Measurements from ENCODE around the gene EGLN1.

Gene EGLN1

DNA sequence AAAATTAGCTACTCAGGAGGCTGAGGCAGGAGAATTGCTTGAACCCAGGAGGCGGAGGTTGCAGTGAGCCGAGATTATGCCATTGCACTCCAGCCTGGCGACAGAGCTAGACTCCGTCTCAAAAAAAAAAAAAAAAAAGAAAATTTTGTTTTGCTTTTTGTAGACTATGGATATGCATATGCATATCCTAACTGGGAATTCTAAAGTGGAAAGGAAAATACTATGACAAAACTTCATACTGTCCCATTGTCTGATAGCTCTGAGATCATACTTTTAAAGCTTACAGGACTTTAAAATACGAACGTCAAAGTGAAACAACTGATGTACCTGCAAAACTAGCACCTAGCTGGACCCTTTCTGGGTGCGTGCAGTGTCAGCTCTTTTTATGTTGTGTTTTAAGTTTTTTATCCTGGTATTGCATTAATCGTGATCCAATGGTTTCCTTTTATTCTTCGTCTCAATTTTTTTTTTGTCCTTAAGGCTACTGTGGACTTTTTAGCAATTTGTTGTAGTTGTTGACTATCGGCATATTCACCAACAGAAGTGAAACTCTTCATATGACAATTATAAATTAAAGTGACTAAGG lies 64.8 kb downstream of the EGLN1 start:
- Histone ChIP-seq H2AFZ (ENCODE audit: low read depth, low read length) (no peak overlapping the region), H3K9ac (ENCODE audit: low read depth, low read length) (no peak overlapping the region), H3K79me2 (ENCODE audit: insufficient read depth, low read length) (0 out of 2 replicates have a peak, but pooled peaks cover 1% of the 10 kb centered on the region), H3K27me3 (ENCODE audit: insufficient read depth, low read length, poor library complexity) (no peaks in the 10 kb centered on the region), H4K20me1 (ENCODE audit: insufficient read depth, low read length) (no peaks in the 10 kb centered on the region), H3K4me2 (ENCODE audit: insufficient read depth, low read length) (no peak overlapping the region), H3K36me3 (ENCODE audit: insufficient read depth, low read length) (peaks cover 26% of the 10 kb centered on the region), H3K27ac (ENCODE audit: low read length) (no peak overlapping the region), H3K9me3 (ENCODE audit: insufficient read depth, low read length, severe bottlenecking) (no peaks in the 10 kb centered on the region), H3K4me3 (ENCODE audit: low read depth in 1 of 2, low read length in 2 of 2) (no peak overlapping the region), H3K4me1 (ENCODE audit: insufficient read depth, low read length) (no peaks in the 10 kb centered on the region)
- DNase-seq (no peak), ATAC-seq (ENCODE audit: insufficient read depth, low read depth) (no peak)
- TF ChIP-seq EZH2 (IDR thresholded peaks at IDR 0.05; ENCODE audit: borderline replicate concordance, low read depth, low read length, severe bottlenecking) = no peak
- TF ChIP-seq, protein P1, sequence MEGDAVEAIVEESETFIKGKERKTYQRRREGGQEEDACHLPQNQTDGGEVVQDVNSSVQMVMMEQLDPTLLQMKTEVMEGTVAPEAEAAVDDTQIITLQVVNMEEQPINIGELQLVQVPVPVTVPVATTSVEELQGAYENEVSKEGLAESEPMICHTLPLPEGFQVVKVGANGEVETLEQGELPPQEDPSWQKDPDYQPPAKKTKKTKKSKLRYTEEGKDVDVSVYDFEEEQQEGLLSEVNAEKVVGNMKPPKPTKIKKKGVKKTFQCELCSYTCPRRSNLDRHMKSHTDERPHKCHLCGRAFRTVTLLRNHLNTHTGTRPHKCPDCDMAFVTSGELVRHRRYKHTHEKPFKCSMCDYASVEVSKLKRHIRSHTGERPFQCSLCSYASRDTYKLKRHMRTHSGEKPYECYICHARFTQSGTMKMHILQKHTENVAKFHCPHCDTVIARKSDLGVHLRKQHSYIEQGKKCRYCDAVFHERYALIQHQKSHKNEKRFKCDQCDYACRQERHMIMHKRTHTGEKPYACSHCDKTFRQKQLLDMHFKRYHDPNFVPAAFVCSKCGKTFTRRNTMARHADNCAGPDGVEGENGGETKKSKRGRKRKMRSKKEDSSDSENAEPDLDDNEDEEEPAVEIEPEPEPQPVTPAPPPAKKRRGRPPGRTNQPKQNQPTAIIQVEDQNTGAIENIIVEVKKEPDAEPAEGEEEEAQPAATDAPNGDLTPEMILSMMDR (IDR thresholded peaks at IDR 0.05; ENCODE audit: borderline replicate concordance, extremely low read depth, low read length, poor library complexity, severe bottlenecking) = no peak

- Histone ChIP-seq H3K36me3 (ENCODE audit: insufficient read depth, low read length) (peaks cover 30% of the 10 kb centered on the region), H3K9me3 (ENCODE audit: insufficient read depth, low read length, severe bottlenecking) (no peaks in the 10 kb centered on the region), H3K79me2 (ENCODE audit: insufficient read depth, low read length) (no peaks in the 10 kb centered on the region), H3K4me1 (ENCODE audit: insufficient read depth, low read length) (no peaks in the 10 kb centered on the region), H3K9ac (ENCODE audit: low read depth, low read length) (no peak overlapping the region), H2AFZ (ENCODE audit: low read depth, low read length) (no peak overlapping the region), H3K27ac (ENCODE audit: low read length) (no peak overlapping the region), H3K4me2 (ENCODE audit: insufficient read depth, low read length) (no peak overlapping the region), H3K4me3 (ENCODE audit: low read depth in 1 of 2, low read length in 2 of 2) (no peak overlapping the region), H3K27me3 (ENCODE audit: insufficient read depth, low read length, poor library complexity) (no peaks in the 10 kb centered on the region), H4K20me1 (ENCODE audit: insufficient read depth, low read length) (no peaks in the 10 kb centered on the region)
- TF ChIP-seq, protein P1 (IDR thresholded peaks at IDR 0.05; ENCODE audit: borderline replicate concordance, extremely low read depth, low read length, poor library complexity, severe bottlenecking) = no peak
- no peak for TF ChIP-seq EZH2 (IDR thresholded peaks at IDR 0.05; ENCODE audit: borderline replicate concordance, low read depth, low read length, severe bottlenecking)
- DNase-seq = no peak
- ATAC-seq (ENCODE audit: insufficient read depth, low read depth) = no peak
Observed at GRCh38 chr1:231355171-231355570, 66.9 kb downstream of the EGLN1 start.

DNA sequence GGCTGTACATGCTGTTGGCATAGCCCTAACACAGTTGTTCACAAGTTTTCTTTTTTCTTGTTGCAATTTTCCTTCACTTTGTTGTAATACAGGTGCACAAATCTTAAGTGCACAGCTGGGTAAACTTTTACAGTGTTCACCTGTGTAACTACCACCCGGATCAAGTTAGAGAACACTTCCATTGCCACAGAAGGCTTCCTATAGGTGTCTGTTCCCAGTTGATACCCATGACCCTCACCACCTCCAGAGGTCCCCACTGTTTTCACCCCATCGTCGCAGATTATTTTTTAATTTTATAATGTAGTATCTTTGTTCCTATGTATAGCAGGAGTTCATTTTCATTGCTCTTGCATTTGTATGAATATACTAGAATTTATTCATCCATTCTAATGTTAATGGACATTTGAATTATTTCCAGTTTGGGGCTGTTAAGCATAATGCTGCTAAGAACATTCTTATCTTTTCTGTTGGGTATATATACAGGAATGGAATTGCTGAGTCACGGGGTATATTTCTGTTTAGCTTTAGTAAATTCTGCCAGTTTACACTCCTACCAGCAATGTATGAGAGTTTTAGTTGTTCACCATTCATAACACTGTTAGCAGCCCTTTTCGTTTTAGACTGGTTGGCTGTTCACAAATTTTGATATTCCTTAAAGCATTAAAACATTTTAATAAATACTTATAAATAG lies 67.6 kb downstream of the EGLN1 start:
- Histone ChIP-seq H3K27ac (ENCODE audit: low read length) (no peak overlapping the region), H3K4me3 (ENCODE audit: low read depth in 1 of 2, low read length in 2 of 2) (no peak overlapping the region), H3K9ac (ENCODE audit: low read depth, low read length) (no peak overlapping the region), H4K20me1 (ENCODE audit: insufficient read depth, low read length) (no peaks in the 10 kb centered on the region), H3K36me3 (ENCODE audit: insufficient read depth, low read length) (peaks cover 37% of the 10 kb centered on the region), H3K79me2 (ENCODE audit: insufficient read depth, low read length) (no peaks in the 10 kb centered on the region), H2AFZ (ENCODE audit: low read depth, low read length) (no peak overlapping the region), H3K9me3 (ENCODE audit: insufficient read depth, low read length, severe bottlenecking) (no peaks in the 10 kb centered on the region), H3K27me3 (ENCODE audit: insufficient read depth, low read length, poor library complexity) (no peaks in the 10 kb centered on the region), H3K4me1 (ENCODE audit: insufficient read depth, low read length) (no peaks in the 10 kb centered on the region), H3K4me2 (ENCODE audit: insufficient read depth, low read length) (no peak overlapping the region)
- DNase-seq (no peak), ATAC-seq (ENCODE audit: insufficient read depth, low read depth) (no peak)
- TF ChIP-seq, protein P1 (IDR thresholded peaks at IDR 0.05; ENCODE audit: borderline replicate concordance, extremely low read depth, low read length, poor library complexity, severe bottlenecking) = no peak
- TF ChIP-seq EZH2 (IDR thresholded peaks at IDR 0.05; ENCODE audit: borderline replicate concordance, low read depth, low read length, severe bottlenecking) = no peak

All from DND-41 (cell line).